Measurements from ENCODE around the gene SLCO3A1.
"Not testable (repeated sequence)": the region's sequence is repeated elsewhere in the genome, so short reads cannot be mapped to it uniquely, and the experiment has no call there.

The SLCO3A1 gene

GRCh38 chr15:92200891-92201290 is 347.4 kb downstream of the SLCO3A1 start:
- in situ Hi-C loops (cut with MboI; ENCODE audit: low pct_unique_long_range_greater_than_20kb, low sequenced_read_pairs, unreplicated experiment) = no loop called here

DNA sequence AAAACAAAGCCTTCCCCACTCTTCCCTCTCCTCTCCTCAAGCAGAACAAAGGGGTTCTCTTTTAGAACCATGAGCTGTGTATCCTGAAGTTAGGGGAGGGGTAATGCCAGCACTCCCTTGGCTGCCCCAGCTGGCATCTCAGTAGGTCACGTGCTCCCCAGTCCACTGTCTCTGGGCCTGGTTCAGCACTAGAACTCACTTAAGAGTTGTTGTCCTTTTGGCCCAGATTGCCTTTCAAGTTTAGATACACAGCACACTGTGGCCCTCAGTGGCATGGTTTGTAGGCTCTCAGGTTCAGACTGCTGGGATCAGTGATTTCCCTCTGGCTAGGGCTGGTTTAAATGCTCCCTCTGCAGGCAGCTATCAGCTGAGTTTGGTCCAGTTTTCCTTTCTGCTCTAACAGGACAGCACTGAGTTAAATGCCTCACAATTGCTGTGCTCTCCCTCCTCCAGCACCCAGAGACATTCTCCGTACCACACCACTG is 351.8 kb downstream of the SLCO3A1 start:
- in situ Hi-C loops (cut with MboI; ENCODE audit: low pct_unique_long_range_greater_than_20kb, low sequenced_read_pairs, unreplicated experiment) = no loop called here
- no peak for TF ChIP-seq CTCF (IDR thresholded peaks at IDR 0.05; ENCODE audit: extremely low read depth, insufficient read depth, missing control alignments)
- no peak for DNase-seq (ENCODE audit: low spot score)

More at GRCh38 chr15:92200891-92201290, 347.4 kb downstream of the SLCO3A1 start:
- TF ChIP-seq CTCF (IDR thresholded peaks at IDR 0.05; ENCODE audit: extremely low read depth, insufficient read depth, missing control alignments) = no peak
- DNase-seq (ENCODE audit: low spot score) = no peak

GRCh38 chr15:92207601-92208000 is 354.1 kb downstream of the SLCO3A1 start:
- DNase-seq (ENCODE audit: low spot score); in situ Hi-C loops (cut with MboI; ENCODE audit: low pct_unique_long_range_greater_than_20kb, low sequenced_read_pairs, unreplicated experiment): not testable (repeated sequence)

All from GM13977 (cell line).